Common myeloid progenitor, CD34-positive (primary cell): Measurements from ENCODE around the gene TYK2.
"Not testable (repeated sequence)": the region's sequence is repeated elsewhere in the genome, so short reads cannot be mapped to it uniquely, and the experiment has no call there.

Experiments used
- CTCF ChIA-PET: fragments of 350-600 bp; sonication (Branson Sonifier 250); formaldehyde crosslinking; loops from one replicate; lab custom pipeline; 2021; ENCODE audit warnings: antibody characterized with exemption; lab: Charles Lee
- POLR2A ChIA-PET: fragments of 350-600 bp; sonication (Branson Sonifier 250); formaldehyde crosslinking; loops from one replicate; lab custom pipeline; 2021; ENCODE audit warnings: antibody characterized with exemption; lab: Charles Lee
- DNase-seq, 3 donors: peaks; one replicate each; pipeline versions ENCODE4 v3.0.0 to v3.0.0-alpha.2; 2013
- H3K27ac ChIP-seq, 2 experiments: 1 replicate in 1 of 2; 2 replicates in 1 of 2; pipeline ENCODE4 v1.7.0; 2013; ENCODE audit warnings: inconsistent platforms in 2 of 2, low read length in 2 of 2, mild to moderate bottlenecking in 2 of 2, low read depth in 1 of 2, moderate library complexity in 1 of 2; ENCODE audit not compliant: severe bottlenecking in 2 of 2, insufficient read depth in 1 of 2, poor library complexity in 1 of 2
- H3K27me3 ChIP-seq, 5 experiments: replicated peaks in 2 of 5; 1 replicate in 3 of 5; 2 replicates in 2 of 5; pipeline versions ENCODE4 v1.6.1 to v1.7.0; 2013; ENCODE audit warnings: low read length in 4 of 5, mild to moderate bottlenecking in 2 of 5, moderate library complexity in 2 of 5, inconsistent platforms in 1 of 5; ENCODE audit not compliant: insufficient read depth in 5 of 5, control insufficient read depth in 4 of 5
- H3K36me3 ChIP-seq, 4 experiments: 1 replicate in 2 of 4; 2 replicates in 2 of 4; pipeline versions ENCODE4 v1.6.1 to v1.7.0; 2013; ENCODE audit warnings: low read length in 3 of 4, control low read depth in 1 of 4, mild to moderate bottlenecking in 1 of 4; ENCODE audit not compliant: control insufficient read depth in 4 of 4, insufficient read depth in 4 of 4
- H3K4me1 ChIP-seq, 4 experiments: 1 replicate in 3 of 4; 2 replicates in 1 of 4; pipeline versions ENCODE4 v1.6.1 to v1.7.1; 2013; ENCODE audit warnings: low read length in 3 of 4, mild to moderate bottlenecking in 3 of 4, control low read depth in 1 of 4, inconsistent platforms in 1 of 4, moderate library complexity in 1 of 4; ENCODE audit not compliant: control insufficient read depth in 4 of 4, insufficient read depth in 4 of 4; ENCODE audit errors: control extremely low read depth in 1 of 4
- H3K4me3 ChIP-seq, 7 experiments: 1 replicate in 4 of 7; 2 replicates in 3 of 7; pipeline versions ENCODE4 v1.5.1 to v1.7.0; 2013; ENCODE audit warnings: mild to moderate bottlenecking in 7 of 7, low read length in 6 of 7, moderate library complexity in 6 of 7, inconsistent platforms in 2 of 7, low read depth in 2 of 7, control low read depth in 1 of 7; ENCODE audit not compliant: insufficient read depth in 4 of 7, control insufficient read depth in 1 of 7; ENCODE audit errors: extremely low read depth in 1 of 7
- H3K9me3 ChIP-seq, 5 experiments: 1 replicate in 4 of 5; 2 replicates in 1 of 5; pipeline versions ENCODE4 v1.6.1 to v1.7.1; 2013; ENCODE audit warnings: low read length in 4 of 5, mild to moderate bottlenecking in 2 of 5, inconsistent platforms in 1 of 5, low read depth in 1 of 5, moderate library complexity in 1 of 5; ENCODE audit not compliant: control insufficient read depth in 4 of 5, insufficient read depth in 2 of 5; ENCODE audit errors: control extremely low read depth in 1 of 5
- WGBS: methylation state at CpG from one replicate; pipeline ENCODE4 v1.1.5; 2013; ENCODE audit not compliant: insufficient coverage; 5-methylcytosine and 5-hydroxymethylcytosine counted together

The TYK2 gene

DNA sequence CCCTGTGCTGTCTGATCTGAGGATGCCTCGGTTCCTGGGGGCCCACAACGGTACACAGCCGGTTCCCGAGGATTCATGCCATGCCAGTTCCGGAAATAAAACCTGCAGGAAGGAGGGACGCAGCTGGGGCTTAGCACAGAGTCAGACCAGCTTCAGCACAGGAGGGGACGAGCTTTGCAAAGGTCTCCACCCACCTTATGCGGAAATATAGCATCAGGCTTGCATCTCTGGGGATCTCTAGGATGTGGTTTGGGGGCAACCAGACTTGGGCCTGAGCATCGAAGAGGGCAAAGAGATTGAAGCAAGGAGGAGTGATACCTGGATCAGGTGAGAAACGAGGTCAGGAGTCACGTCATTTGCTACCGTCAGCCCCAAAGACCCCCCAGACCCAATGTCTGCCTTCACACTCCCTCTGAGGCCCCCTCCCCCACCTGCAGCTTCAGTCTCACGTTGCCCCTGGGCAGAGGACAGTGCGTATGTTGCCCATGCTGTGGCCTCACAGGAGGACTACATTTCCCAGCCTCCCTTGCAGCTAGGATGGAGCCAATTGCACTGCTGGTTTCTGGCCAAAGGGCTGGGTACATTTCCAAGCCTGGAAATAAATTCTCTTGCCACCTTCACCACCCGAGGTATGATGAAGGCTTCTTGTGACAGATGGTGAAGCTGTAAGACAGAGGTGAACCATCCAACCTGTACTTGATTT is 12.1 kb downstream of the TYK2 start:
- peaks cover 0 to 5% (median 0%) of the 10 kb centered on the region in 5 experiments for H3K9me3 ChIP-seq
- no peaks in the 10 kb centered on the region for H3K27me3 ChIP-seq
- no peak overlapping the region for H3K27ac ChIP-seq
- H3K4me3 ChIP-seq = no peak overlapping the region
- CTCF ChIA-PET = no interaction called here
- WGBS = 99% methylated on average over 12 of the region's 15 CpGs
- POLR2A ChIA-PET = interaction anchor here (0.7 kb wide), 1 partner anchor 112 kb away, joined by 4 read pairs; no protein-coding TSS in a partner anchor
- H3K4me1 ChIP-seq = no peaks in the 10 kb centered on the region
- peaks cover 15 to 73% (median 45%) of the 10 kb centered on the region in 4 experiments for H3K36me3 ChIP-seq
- no peak for DNase-seq

DNA sequence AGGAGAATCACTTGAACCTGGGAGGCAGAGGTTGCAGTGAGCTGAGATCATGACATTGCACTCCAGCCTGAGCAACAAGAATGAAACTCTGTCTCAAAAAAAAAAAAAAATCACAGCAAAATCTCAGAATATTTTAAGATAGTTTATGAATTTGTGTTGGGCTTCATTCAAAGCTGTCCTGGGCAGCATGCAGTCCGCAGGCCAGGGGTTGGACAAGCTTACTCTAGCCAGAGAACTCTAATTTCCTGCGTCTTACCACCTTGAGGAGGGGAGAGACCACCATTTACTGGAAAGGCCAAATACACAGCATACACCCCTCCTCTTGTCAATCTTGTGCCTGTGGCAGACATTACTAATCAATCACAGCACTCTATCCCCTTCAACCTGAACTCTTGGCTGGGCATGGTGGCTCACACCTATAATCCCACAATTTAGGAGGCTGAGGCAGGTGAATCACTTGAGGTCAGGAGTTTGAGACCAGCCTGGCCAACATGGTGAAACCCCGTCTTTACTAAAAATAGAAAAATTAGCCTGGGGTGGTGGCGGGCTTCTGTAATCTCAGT is 13.3 kb downstream of the TYK2 start:
- H3K4me1 ChIP-seq, DNase-seq, H3K27ac ChIP-seq, POLR2A ChIA-PET, H3K9me3 ChIP-seq, H3K27me3 ChIP-seq, H3K4me3 ChIP-seq: not testable (repeated sequence)
- H3K36me3 ChIP-seq = peaks cover 15 to 79% (median 49%) of the 10 kb centered on the region in 4 experiments
- 100% methylated on average over 4 of the region's 4 CpGs for WGBS
- CTCF ChIA-PET = interaction anchor here (0.6 kb wide), 2 partner anchors 79 to 241 kb away, joined by 3 read pairs; no protein-coding TSS in a partner anchor

DNA sequence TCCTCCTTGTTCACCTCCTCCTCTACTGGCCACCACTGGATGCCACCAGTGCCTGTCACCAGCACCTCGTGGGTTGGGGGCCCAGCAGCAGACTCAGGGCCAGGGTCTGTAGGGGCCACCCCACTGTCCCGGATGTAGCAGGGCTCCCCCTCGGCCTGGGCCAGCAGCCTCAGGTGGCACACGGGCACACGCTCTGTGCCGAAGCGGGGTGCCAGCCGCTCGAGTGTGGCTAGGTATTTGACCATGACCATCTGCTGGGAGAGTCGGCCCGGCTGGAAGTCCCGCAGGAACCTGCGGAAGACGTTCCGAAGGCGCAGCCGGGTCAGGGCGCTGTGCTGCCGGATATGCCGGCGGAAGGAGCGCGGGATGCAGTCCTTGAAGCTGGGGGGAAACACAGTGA is 14.9 kb downstream of the TYK2 start:
- no peak overlapping the region for H3K27ac ChIP-seq
- H3K27me3 ChIP-seq = no peaks in the 10 kb centered on the region
- CTCF ChIA-PET = interaction anchor here (0.8 kb wide), 1 partner anchor 29 kb away, joined by 3 read pairs; no protein-coding TSS in a partner anchor
- no peak for DNase-seq
- peaks cover 0 to 5% (median 0%) of the 10 kb centered on the region in 5 experiments for H3K9me3 ChIP-seq
- no peaks in the 10 kb centered on the region for H3K4me1 ChIP-seq
- POLR2A ChIA-PET = interaction anchor here (0.6 kb wide), 1 partner anchor 92 kb away, joined by 6 read pairs; no protein-coding TSS in a partner anchor
- H3K4me3 ChIP-seq = no peak overlapping the region
- whole genome bisulfite sequencing = 99% methylated on average over 23 of the region's 23 CpGs
- H3K36me3 ChIP-seq = peaks cover 19 to 85% (median 56%) of the 10 kb centered on the region in 4 experiments

DNA sequence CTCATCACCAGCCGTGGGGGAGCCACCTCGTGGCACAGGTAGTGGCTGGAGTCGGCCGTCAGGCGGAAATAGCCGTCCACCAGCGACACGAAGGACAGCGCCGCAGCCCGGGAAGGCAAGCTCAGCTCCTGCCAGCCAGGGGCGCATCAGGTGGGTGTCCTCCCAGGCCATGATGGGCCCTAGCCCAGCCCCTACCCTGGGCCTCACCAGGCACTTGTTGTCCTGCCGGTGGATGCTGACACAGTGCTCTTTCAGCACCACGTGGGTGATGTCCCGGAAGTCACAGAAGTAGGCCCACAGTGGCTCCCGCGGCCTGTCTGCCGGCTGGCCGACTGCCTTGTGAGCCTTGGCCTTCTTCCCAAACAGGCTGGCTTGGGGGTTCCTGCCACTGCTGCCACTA is 15.7 kb downstream of the TYK2 start:
- Histone ChIP-seq H3K4me1 (no peaks in the 10 kb centered on the region), H3K36me3 (peaks cover 19 to 88% (median 57%) of the 10 kb centered on the region in 4 experiments), H3K4me3 (no peak overlapping the region), H3K27me3 (no peaks in the 10 kb centered on the region), H3K27ac (no peak overlapping the region), H3K9me3 (peaks cover 0 to 5% (median 0%) of the 10 kb centered on the region in 5 experiments)
- POLR2A ChIA-PET = no interaction called here
- CTCF ChIA-PET = no interaction called here
- DNase-seq = no peak
- 100% methylated on average over 13 of the region's 19 CpGs for WGBS

DNA sequence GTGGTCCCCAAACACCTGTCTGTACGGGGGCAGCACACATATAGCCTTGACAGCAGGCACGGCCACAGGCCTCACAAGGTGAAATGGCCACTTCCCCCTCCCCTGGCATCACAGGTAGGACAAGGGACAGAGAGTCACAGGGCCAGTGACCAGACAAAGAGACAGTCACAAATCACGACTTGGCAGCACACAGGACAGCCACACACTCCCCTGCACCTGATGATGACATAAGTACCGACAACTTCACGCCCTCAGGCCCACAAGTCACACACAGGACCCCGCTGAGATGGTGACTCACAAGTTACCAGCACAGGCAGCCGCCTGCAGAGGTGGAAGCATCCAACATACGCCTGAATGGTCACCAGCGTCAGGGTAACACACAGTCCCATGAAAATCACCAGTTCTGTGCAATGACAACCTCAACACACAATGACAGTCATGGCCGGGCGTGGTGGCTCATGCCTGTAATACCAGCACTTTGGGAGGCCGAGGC is 16.5 kb downstream of the TYK2 start:
- ChIA-PET POLR2A (no interaction called here), CTCF (no interaction called here)
- WGBS = 94% methylated on average over 12 of the region's 12 CpGs
- Histone ChIP-seq H3K27me3 (no peaks in the 10 kb centered on the region), H3K36me3 (peaks cover 13 to 86% (median 55%) of the 10 kb centered on the region in 4 experiments), H3K4me1 (no peaks in the 10 kb centered on the region), H3K27ac (no peak overlapping the region), H3K9me3 (peaks cover 0 to 5% (median 0%) of the 10 kb centered on the region in 5 experiments), H3K4me3 (no peak overlapping the region)
- no peak for DNase-seq

DNA sequence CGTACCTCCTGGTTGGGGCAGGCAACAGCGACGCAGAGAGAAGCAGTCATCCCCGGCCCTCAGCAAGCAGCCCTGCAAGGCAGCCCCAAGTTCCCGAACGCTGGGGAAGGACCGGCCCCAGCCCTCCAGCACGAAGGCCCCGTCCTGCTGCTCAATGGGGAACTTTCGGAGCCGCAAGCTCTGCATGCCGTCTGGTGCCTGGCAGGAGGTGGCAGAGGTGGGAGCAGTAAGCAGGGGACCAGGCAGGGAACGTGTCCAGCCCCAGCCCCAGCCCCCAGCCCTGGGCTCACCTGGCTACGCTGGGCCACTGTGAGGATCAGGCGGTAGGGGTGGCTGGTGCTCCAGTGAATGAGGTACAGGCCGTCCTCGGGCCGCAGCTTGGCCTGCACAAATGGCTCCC is 18.1 kb downstream of the TYK2 start:
- ChIA-PET CTCF (no interaction called here), POLR2A (no interaction called here)
- WGBS = 95% methylated on average over 16 of the region's 18 CpGs
- H3K9me3 ChIP-seq = no peaks in the 10 kb centered on the region
- H3K4me1 ChIP-seq = no peaks in the 10 kb centered on the region
- H3K36me3 ChIP-seq = peaks cover 8 to 82% (median 53%) of the 10 kb centered on the region in 4 experiments
- H3K4me3 ChIP-seq = no peak overlapping the region
- DNase-seq = no peak
- H3K27me3 ChIP-seq = no peaks in the 10 kb centered on the region
- no peak overlapping the region for H3K27ac ChIP-seq

DNA sequence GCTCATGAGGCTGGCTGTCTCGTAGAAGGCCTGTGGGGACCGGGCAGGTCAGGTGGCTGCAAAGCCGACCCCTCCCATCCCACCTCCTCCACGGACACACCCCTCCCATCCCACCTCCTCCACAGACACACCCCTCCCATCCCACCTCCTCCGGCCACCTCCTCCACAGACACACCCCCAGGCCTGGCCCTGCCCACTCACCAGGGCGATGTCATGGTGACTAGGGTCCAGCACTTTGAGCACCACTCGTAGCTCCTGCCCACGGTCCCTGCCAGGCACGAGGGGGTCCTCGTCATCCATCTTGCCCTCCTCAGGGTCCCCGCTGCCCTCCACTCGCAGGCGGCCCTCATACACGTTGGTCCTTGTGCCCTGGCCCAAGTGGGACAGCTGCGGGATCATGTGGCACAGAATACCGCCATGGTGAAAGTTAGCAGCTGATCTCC is 18.8 kb downstream of the TYK2 start:
- ChIA-PET CTCF (no interaction called here), POLR2A (interaction anchor here (0.6 kb wide), 1 partner anchor 17 kb away, joined by 3 read pairs; no protein-coding TSS in a partner anchor)
- no peaks in the 10 kb centered on the region for H3K27me3 ChIP-seq
- no peak for DNase-seq
- no peaks in the 10 kb centered on the region for H3K9me3 ChIP-seq
- no peak overlapping the region for H3K27ac ChIP-seq
- 98% methylated on average over 14 of the region's 16 CpGs for WGBS
- H3K36me3 ChIP-seq = peaks cover 8 to 80% (median 57%) of the 10 kb centered on the region in 4 experiments
- H3K4me3 ChIP-seq = no peak overlapping the region
- H3K4me1 ChIP-seq = no peaks in the 10 kb centered on the region
